Measurements from ENCODE around the gene SPTBN4.
"Not testable (repeated sequence)": the region's sequence is repeated elsewhere in the genome, so short reads cannot be mapped to it uniquely, and the experiment has no call there.

SPTBN4 gene

DNA sequence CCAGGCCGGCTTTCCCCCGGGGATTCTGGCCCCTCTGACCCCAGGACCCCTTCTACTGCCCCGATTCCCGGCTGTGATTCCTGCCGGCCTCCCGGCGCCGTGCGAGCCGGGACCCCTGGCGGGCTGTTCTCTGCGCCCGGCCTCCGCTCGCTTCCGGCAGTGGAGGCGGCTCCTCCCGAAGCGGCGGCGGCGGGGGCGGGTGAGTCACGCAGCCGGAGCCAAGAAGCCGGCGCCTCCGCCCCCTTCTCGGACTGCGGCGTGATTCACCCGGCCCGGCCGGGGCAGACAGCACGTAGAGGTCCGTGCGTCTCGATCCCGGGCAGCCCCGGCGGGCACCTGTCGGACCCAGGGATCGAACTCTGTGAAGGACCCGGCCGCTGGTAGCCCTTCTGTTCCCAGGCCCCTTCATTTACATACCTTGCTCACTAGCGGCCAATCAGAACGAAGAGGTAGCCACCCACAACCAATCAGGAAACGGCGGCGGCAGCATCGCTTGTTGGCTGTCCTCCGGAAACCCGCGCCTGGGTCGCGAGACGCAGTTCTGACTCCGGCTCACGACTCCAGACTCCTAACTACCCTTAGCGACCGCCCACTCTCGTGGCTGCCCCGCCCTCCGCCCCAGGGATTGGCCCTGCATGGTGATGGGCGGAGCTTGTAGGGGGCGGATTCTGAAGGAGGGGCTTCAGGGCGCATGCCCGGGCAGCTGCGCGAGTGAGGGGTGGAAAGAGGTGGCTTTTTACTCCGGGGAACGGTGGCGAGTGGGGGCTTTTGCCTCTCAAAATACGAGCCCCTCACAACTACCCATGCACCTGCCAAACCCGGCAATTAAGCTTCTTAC is 41.1 kb upstream of the SPTBN4 start, which contains the start of gene SERTAD1:
Gene SERTAD1, minus strand, starts transcription at position 543 of the 838 bp plus-strand sequence. CDS start 2,446 bp downstream, outside the sequence.
- peak within 1 kb of the TSS; percentile 89 for H3K27ac Mint-ChIP-seq
- DNase-seq (ENCODE audit: low spot score): peak; percentile 100
- no peaks in the 10 kb centered on the region for H3K9me3 Mint-ChIP-seq
- peaks cover 7% of the 10 kb centered on the region for H3K36me3 Mint-ChIP-seq (ENCODE audit: low read depth)
- H3K27me3 Mint-ChIP-seq (ENCODE audit: low read depth): no peaks in the 10 kb centered on the region
- H3K4me3 Mint-ChIP-seq: peak within 1 kb of the TSS; percentile 87
- peaks cover 16% of the 10 kb centered on the region for H3K4me1 Mint-ChIP-seq (ENCODE audit: low read depth)

GRCh38 chr19:40428197-40428596 is 38.6 kb upstream of the SPTBN4 start:
- not testable (repeated sequence) for DNase-seq (ENCODE audit: low spot score); H3K4me3 Mint-ChIP-seq; H3K36me3 Mint-ChIP-seq (ENCODE audit: low read depth); H3K27me3 Mint-ChIP-seq (ENCODE audit: low read depth); H3K27ac Mint-ChIP-seq; H3K4me1 Mint-ChIP-seq (ENCODE audit: low read depth); H3K9me3 Mint-ChIP-seq

DNA sequence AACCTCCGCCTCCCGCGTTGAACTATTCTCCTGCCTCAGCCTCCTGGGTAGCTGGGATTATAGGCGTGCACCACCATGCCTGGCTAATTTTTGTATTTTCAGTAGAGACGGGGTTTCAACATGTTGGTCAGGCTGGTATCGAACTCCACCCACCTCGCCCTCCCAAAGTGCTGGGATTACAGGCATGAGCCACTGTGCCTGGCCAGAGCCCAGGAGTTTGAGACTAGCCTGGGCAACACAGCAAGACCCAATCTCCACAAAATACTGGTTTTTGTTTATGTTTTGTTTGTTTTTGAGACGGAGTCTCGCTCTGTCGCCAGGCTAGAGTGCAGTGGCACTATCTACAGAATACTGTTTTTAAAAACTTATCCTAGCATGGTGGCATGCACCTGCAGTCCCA is 36.6 kb upstream of the SPTBN4 start:
- H3K4me3 Mint-ChIP-seq; H3K27ac Mint-ChIP-seq; DNase-seq (ENCODE audit: low spot score); H3K27me3 Mint-ChIP-seq (ENCODE audit: low read depth); H3K36me3 Mint-ChIP-seq (ENCODE audit: low read depth); H3K4me1 Mint-ChIP-seq (ENCODE audit: low read depth); H3K9me3 Mint-ChIP-seq: not testable (repeated sequence)

GRCh38 chr19:40431698-40432097 is 35.1 kb upstream of the SPTBN4 start:
- peak overlapping the region; percentile 62 for H3K27ac Mint-ChIP-seq
- H3K4me3 Mint-ChIP-seq: no peak overlapping the region
- no peak for DNase-seq (ENCODE audit: low spot score)

DNA sequence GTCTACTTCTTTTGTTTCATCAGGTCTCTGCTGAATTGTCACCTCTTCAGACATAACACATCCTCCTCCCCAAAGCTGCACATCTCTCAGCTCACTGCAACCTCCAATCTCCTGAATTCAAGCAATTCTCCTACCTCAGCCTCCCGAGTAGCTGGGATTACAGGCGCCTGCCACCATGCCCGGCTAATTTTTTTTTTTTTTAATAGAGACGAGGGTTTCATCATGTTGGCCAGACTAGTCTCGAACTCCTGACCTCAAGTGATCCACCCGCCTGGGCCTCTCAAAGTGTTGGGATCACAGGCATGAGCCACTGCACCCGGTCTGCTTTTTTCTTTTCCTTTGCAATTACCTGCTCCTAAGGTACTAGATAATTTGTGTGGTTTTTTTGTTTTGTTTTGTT is 34.0 kb upstream of the SPTBN4 start:
- H3K4me1 Mint-ChIP-seq (ENCODE audit: low read depth); H3K9me3 Mint-ChIP-seq; DNase-seq (ENCODE audit: low spot score); H3K36me3 Mint-ChIP-seq (ENCODE audit: low read depth); H3K27me3 Mint-ChIP-seq (ENCODE audit: low read depth); H3K27ac Mint-ChIP-seq: not testable (repeated sequence)
- H3K4me3 Mint-ChIP-seq: peak overlapping the region; percentile 93

More at GRCh38 chr19:40431698-40432097, 35.1 kb upstream of the SPTBN4 start:
- Mint-ChIP-seq H3K4me1 (ENCODE audit: low read depth) (peaks cover 6% of the 10 kb centered on the region), H3K27me3 (ENCODE audit: low read depth) (no peaks in the 10 kb centered on the region), H3K9me3 (no peaks in the 10 kb centered on the region), H3K36me3 (ENCODE audit: low read depth) (no peaks in the 10 kb centered on the region)

DNA sequence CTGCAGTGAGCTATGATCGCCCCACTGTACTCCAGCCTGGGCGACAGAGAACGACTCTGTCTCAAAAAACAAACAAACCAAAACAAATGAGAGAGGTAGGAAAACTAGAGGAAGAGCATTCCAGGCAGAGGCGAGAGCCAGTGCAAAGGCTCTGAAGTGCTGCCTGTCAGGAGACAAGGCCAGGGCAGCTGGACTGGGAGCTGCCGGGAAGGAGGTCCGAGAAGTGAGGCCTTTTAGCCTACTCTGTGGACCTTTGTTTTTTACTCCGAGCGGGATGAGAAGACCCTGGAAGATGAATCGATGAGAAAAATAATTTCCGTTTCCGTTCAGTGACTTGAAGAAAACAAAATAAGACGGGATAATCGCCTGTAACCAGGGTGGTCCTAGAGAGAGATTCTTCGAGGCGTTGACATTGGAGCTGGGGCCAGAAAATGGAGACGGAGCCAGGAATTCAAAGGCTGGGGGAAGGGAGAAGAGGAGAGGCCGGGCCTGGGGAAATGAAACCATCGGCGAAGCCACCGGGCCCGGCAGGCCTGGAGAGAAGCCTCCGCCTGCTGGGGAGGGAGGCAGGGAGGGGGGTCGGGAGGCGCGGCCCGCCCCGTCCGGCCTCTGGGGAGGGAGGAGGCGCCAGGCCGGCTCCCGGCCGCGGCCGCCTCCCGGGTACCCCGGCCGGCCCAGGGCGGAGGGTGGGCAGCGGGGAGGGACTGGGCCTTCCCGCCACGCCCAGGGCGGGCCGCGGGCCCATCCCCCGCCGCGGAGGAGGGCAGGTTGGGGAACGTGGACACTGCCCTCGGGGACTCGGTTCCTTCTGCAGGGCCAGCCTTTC is 33.2 kb upstream of the SPTBN4 start:
- H3K4me3 Mint-ChIP-seq: peak overlapping the region; percentile 93
- H3K36me3 Mint-ChIP-seq (ENCODE audit: low read depth): no peaks in the 10 kb centered on the region
- peak; percentile 63 for DNase-seq (ENCODE audit: low spot score)
- H3K27me3 Mint-ChIP-seq (ENCODE audit: low read depth): no peaks in the 10 kb centered on the region
- H3K4me1 Mint-ChIP-seq (ENCODE audit: low read depth): peaks cover 6% of the 10 kb centered on the region
- H3K9me3 Mint-ChIP-seq: no peaks in the 10 kb centered on the region
- H3K27ac Mint-ChIP-seq: peak overlapping the region; percentile 98

DNA sequence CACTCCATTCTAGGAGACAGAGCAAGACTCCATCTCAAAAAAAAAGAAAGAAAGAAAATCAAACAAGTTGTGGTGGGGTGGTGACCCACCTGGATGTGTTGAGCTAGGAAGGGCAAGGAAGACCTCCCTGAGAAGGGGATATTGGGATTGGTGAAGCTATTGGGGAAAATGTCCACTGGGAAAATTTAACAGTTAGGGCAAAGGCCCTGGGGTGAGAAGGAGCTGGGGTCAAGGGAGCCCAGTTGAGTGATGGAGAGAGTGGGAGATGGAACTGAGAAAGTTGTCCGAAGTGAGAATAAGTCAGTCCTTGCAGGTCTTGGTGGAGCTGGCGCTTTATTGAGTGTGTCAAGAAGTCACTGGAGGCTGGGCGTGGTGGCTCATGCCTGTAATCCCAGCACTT is 28.5 kb upstream of the SPTBN4 start:
- DNase-seq (ENCODE audit: low spot score): no peak
- Mint-ChIP-seq H3K27ac (no peak overlapping the region), H3K9me3 (no peaks in the 10 kb centered on the region), H3K4me1 (ENCODE audit: low read depth) (peaks cover 15% of the 10 kb centered on the region), H3K27me3 (ENCODE audit: low read depth) (no peaks in the 10 kb centered on the region), H3K36me3 (ENCODE audit: low read depth) (peaks cover 7% of the 10 kb centered on the region), H3K4me3 (no peak overlapping the region)

DNA sequence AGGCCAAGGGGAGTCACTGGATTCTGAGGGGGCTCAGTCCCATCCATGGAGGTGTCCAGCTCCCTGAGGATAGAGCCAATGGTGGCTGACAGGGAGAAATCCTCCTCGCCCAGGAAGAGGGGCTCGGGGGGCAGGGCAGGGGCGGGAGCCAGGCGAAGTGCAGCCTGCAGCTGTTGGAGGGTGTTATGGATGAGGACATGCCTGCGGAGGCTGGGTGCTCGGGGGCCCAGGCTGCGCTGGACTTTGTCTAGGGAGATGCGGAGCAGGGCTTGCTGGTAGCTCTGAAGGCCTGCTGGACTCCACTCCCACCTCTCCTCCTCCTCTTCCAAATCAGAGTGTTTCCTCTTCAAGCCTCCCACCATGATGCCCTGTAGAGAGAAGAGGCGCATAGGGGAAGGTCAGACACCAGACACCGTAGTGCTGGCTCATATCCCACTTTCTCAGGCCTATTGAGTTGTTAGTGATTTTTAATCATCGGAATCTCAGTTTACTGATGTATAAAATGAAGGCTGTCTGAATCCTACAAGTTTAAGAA is 25.0 kb upstream of the SPTBN4 start:
- Mint-ChIP-seq H3K27ac (peak overlapping the region; percentile 94), H3K4me1 (ENCODE audit: low read depth) (peaks cover 17% of the 10 kb centered on the region), H3K27me3 (ENCODE audit: low read depth) (no peaks in the 10 kb centered on the region), H3K9me3 (no peaks in the 10 kb centered on the region), H3K36me3 (ENCODE audit: low read depth) (peaks cover 7% of the 10 kb centered on the region), H3K4me3 (peak overlapping the region; percentile 99)
- no peak for DNase-seq (ENCODE audit: low spot score)

DNA sequence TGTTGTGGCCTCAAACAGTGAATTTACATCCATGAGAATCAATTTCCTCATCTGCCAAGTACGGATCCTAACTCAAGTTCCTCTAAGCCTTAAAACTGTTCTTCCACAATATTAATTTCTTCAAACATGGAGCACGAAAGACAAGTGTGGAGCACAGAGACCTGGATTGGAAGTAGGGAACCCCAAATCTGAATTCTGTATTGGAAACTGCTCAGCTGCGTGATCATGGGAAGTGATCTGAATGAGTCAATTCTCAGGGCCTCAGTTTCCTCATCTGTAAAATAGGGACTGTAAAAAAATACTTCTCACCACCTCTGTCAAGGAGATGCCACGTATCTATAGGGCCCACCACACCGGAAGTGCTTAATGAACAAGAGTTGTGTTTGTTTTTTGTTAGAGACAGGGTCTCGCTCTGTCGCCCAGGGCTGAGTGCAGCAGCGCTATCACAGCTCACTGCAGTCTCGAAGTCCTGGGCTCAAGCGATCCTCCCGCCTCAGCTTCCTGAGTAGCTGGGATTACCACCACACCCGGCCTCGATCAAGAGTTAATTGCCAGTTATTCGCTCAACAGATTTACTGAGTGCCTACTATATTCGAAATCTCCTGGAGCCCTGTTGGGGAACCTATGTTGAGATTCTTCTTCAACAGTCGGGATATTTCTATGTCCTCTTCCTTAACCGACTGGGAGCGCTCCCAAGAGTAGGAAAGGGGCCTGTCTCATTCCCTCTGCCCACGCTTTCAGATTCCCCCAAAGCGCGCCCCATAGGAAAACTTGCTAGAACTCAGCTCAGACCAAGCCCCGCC is 24.3 kb upstream of the SPTBN4 start:
- no peak for DNase-seq (ENCODE audit: low spot score)
- H3K27me3 Mint-ChIP-seq (ENCODE audit: low read depth): no peaks in the 10 kb centered on the region
- peaks cover 7% of the 10 kb centered on the region for H3K36me3 Mint-ChIP-seq (ENCODE audit: low read depth)
- no peaks in the 10 kb centered on the region for H3K9me3 Mint-ChIP-seq
- peak overlapping the region; percentile 99 for H3K4me3 Mint-ChIP-seq
- H3K4me1 Mint-ChIP-seq (ENCODE audit: low read depth): peaks cover 17% of the 10 kb centered on the region
- H3K27ac Mint-ChIP-seq: peak overlapping the region; percentile 94

- H3K9me3 Mint-ChIP-seq: no peaks in the 10 kb centered on the region
- H3K27ac Mint-ChIP-seq: peak overlapping the region; percentile 98
- H3K36me3 Mint-ChIP-seq (ENCODE audit: low read depth): peaks cover 7% of the 10 kb centered on the region
- peak overlapping the region; percentile 99 for H3K4me3 Mint-ChIP-seq
- H3K27me3 Mint-ChIP-seq (ENCODE audit: low read depth): no peaks in the 10 kb centered on the region
- DNase-seq (ENCODE audit: low spot score): peak; percentile 100
- H3K4me1 Mint-ChIP-seq (ENCODE audit: low read depth): peaks cover 17% of the 10 kb centered on the region
Measured at GRCh38 chr19:40443131-40443999, 23.4 kb upstream of the SPTBN4 start.

GRCh38 chr19:40444000-40444824 is 22.6 kb upstream of the SPTBN4 start, which contains the start of gene SERTAD3:
TSS of gene SERTAD3 (minus strand) at chr19:40444335. CDS start at chr19:40442080, 2,255 bp downstream.
- peak; percentile 98 for DNase-seq (ENCODE audit: low spot score)
- H3K4me3 Mint-ChIP-seq: peak within 1 kb of the TSS; percentile 99
- no peaks in the 10 kb centered on the region for H3K27me3 Mint-ChIP-seq (ENCODE audit: low read depth)
- peaks cover 7% of the 10 kb centered on the region for H3K36me3 Mint-ChIP-seq (ENCODE audit: low read depth)
- no peaks in the 10 kb centered on the region for H3K9me3 Mint-ChIP-seq
- H3K4me1 Mint-ChIP-seq (ENCODE audit: low read depth): peaks cover 17% of the 10 kb centered on the region
- H3K27ac Mint-ChIP-seq: peak within 1 kb of the TSS; percentile 98

DNA sequence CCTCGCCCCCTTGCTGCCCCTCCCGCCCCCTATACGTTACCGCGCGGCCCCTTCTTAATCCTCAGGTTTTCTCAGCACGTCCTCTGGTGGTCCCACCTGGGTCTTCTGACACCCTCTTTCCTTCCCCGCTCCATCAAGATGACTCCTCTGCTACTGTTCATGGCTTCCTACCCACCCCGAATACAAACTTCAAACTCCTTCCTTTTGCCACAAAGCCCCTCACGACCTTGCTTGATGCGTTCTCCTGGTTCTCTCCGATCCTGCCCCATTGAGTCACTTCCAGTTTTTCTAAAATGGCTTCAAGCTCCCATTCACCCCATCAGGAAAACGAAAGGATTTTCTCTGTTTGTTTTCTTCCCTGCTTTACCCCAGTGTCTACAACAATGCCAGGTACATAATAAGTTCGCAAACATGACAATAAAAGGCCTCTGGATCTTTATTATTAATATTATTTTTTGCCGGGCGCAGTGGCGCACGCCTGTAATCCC is 21.9 kb upstream of the SPTBN4 start:
- Mint-ChIP-seq H3K9me3 (no peaks in the 10 kb centered on the region), H3K36me3 (ENCODE audit: low read depth) (peaks cover 7% of the 10 kb centered on the region), H3K27ac (peak overlapping the region; percentile 92), H3K4me3 (peak overlapping the region; percentile 99), H3K4me1 (ENCODE audit: low read depth) (peaks cover 17% of the 10 kb centered on the region), H3K27me3 (ENCODE audit: low read depth) (no peaks in the 10 kb centered on the region)
- DNase-seq (ENCODE audit: low spot score): no peak
